ENCODE results near the gene INSC. TPM values are rescaled to one million over a fixed set of nuclear protein-coding genes. Genes with fewer than 3 reads are reported as not detected.

The INSC gene
- total RNA-seq, 2 donors from 2014 or later, result 0.14 to 0.23 TPM

GRCh38 chr11:15141381-15141780 is 26.7 kb downstream of the INSC start:
- DNase-seq (ENCODE audit: low spot score), result no peak
- intact Hi-C loops (cut with DNase I), result no loop called here

- intact Hi-C loops (cut with DNase I), result no loop called here
- no peak for DNase-seq (ENCODE audit: low spot score)
Measured at GRCh38 chr11:15142838-15143237, 28.1 kb downstream of the INSC start.

GRCh38 chr11:15143855-15144254 is 29.1 kb downstream of the INSC start:
- intact Hi-C loops (cut with DNase I), result no loop called here
- no peak for DNase-seq (ENCODE audit: low spot score)

- no peak for DNase-seq (ENCODE audit: low spot score)
- intact Hi-C loops (cut with DNase I), result no loop called here
Measured at GRCh38 chr11:15144347-15144746, 29.6 kb downstream of the INSC start.

- intact Hi-C loops (cut with DNase I), result no loop called here
- no peak for DNase-seq (ENCODE audit: low spot score)
Measured at GRCh38 chr11:15145151-15145550, 30.4 kb downstream of the INSC start.

GRCh38 chr11:15145615-15146014 is 30.9 kb downstream of the INSC start:
- intact Hi-C loops (cut with DNase I), result no loop called here
- DNase-seq (ENCODE audit: low spot score), result no peak

GRCh38 chr11:15146271-15147003 is 31.7 kb downstream of the INSC start:
- intact Hi-C loops (cut with DNase I), result no loop called here

GRCh38 chr11:15148169-15148568 is 33.4 kb downstream of the INSC start:
- no peak for DNase-seq (ENCODE audit: low spot score)
- intact Hi-C loops (cut with DNase I), result no loop called here

More at GRCh38 chr11:15146271-15147003, 31.7 kb downstream of the INSC start:
- DNase-seq (ENCODE audit: low spot score), result no peak

GRCh38 chr11:15149050-15149449 is 34.3 kb downstream of the INSC start:
- intact Hi-C loops (cut with DNase I), result no loop called here
- no peak for DNase-seq (ENCODE audit: low spot score)

GRCh38 chr11:15150507-15150906 is 35.8 kb downstream of the INSC start:
- intact Hi-C loops (cut with DNase I), result no loop called here
- DNase-seq (ENCODE audit: low spot score), result no peak

- DNase-seq (ENCODE audit: low spot score), result no peak
- intact Hi-C loops (cut with DNase I), result no loop called here
Measured at GRCh38 chr11:15153231-15153630, 38.5 kb downstream of the INSC start.

- intact Hi-C loops (cut with DNase I), result no loop called here
- DNase-seq (ENCODE audit: low spot score), result no peak
Measured at GRCh38 chr11:15157181-15157580, 42.5 kb downstream of the INSC start.

- DNase-seq (ENCODE audit: low spot score), result no peak
- intact Hi-C loops (cut with DNase I), result no loop called here
Measured at GRCh38 chr11:15157606-15158137, 42.9 kb downstream of the INSC start.

- intact Hi-C loops (cut with DNase I), result no loop called here
- no peak for DNase-seq (ENCODE audit: low spot score)
Measured at GRCh38 chr11:15158351-15159015, 43.8 kb downstream of the INSC start.

GRCh38 chr11:15159085-15159484 is 44.4 kb downstream of the INSC start:
- no peak for DNase-seq (ENCODE audit: low spot score)
- intact Hi-C loops (cut with DNase I), result no loop called here

- intact Hi-C loops (cut with DNase I), result no loop called here
- no peak for DNase-seq (ENCODE audit: low spot score)
Measured at GRCh38 chr11:15161790-15162189, 47.1 kb downstream of the INSC start.

GRCh38 chr11:15163136-15163535 is 48.4 kb downstream of the INSC start:
- intact Hi-C loops (cut with DNase I), result no loop called here
- DNase-seq (ENCODE audit: low spot score), result no peak

- intact Hi-C loops (cut with DNase I), result no loop called here
- no peak for DNase-seq (ENCODE audit: low spot score)
Measured at GRCh38 chr11:15166204-15166603, 51.5 kb downstream of the INSC start.

- DNase-seq (ENCODE audit: low spot score), result no peak
- intact Hi-C loops (cut with DNase I), result no loop called here
Measured at GRCh38 chr11:15169815-15170551, 55.3 kb downstream of the INSC start.

GRCh38 chr11:15170698-15171097 is 56.0 kb downstream of the INSC start:
- DNase-seq (ENCODE audit: low spot score), result no peak

More at GRCh38 chr11:15170698-15171097, 56.0 kb downstream of the INSC start:
- intact Hi-C loops (cut with DNase I), result no loop called here

All from posterior vena cava (tissue), 2 donors.